Stimulated activated naive CD8-positive, alpha-beta T cell treated with anti-CD3 and anti-CD28 coated beads, Interleukin-15, amount 100 ng/mL, for 72 hours (primary cell): ENCODE data around the gene GMDS.

Experiments used
- ATAC-seq: fragments of 150-1000 bp; cut with Tn5 transposase; 2 replicates; pipeline ENCODE4 v1.10.0; 2021; ENCODE audit warnings: mild to moderate bottlenecking, moderate library complexity
- DNase-seq, 2 donors: peaks; one replicate each; pipeline ENCODE4 v3.0.0; 2021 to 2022
- H3K27ac Mint-ChIP-seq, 2 donors: one replicate each; pipeline ENCODE4 v1.8.0; 2022; ENCODE audit warnings: mild to moderate bottlenecking in 2 of 2, mixed read lengths in 2 of 2, moderate library complexity in 2 of 2
- H3K27me3 Mint-ChIP-seq: one replicate; pipeline ENCODE4 v1.8.0; 2022; ENCODE audit warnings: mixed read lengths
- H3K4me1 Mint-ChIP-seq: one replicate; pipeline ENCODE4 v1.8.0; 2022; ENCODE audit warnings: mild to moderate bottlenecking, mixed read lengths
- H3K4me3 Mint-ChIP-seq, 2 donors: one replicate each; pipeline ENCODE4 v1.8.0; 2022; ENCODE audit warnings: mild to moderate bottlenecking in 2 of 2, mixed read lengths in 2 of 2, moderate library complexity in 1 of 2
- H3K9me3 Mint-ChIP-seq, 2 donors: one replicate each; pipeline ENCODE4 v1.8.0; 2022; ENCODE audit warnings: mixed read lengths in 2 of 2

The GMDS gene

DNA sequence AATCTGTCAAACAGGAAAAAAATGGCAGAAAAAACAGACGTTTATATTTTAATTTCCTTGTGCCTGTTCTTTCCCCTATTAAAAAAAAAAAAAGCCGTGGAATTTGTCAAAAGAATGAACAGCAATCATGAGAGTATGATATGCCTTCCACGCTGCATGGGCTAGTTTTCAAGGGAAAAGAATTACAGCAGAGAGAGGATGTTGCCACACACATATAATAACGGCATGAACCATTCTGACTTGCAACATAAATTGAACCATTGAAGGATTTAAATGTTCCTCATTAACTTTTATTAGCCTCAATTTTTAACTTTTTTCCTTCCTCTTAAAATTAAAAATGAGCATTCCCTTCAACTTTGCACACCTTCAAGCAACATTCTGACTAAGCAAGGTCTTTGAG is 333.9 kb downstream of the GMDS start:
- H3K4me3 Mint-ChIP-seq: no peak overlapping the region
- no peaks in the 10 kb centered on the region for H3K4me1 Mint-ChIP-seq
- DNase-seq (no peak), ATAC-seq (no peak)
- no peak overlapping the region for H3K27ac Mint-ChIP-seq
- H3K9me3 Mint-ChIP-seq: no peaks in the 10 kb centered on the region
- H3K27me3 Mint-ChIP-seq: no peaks in the 10 kb centered on the region

DNA sequence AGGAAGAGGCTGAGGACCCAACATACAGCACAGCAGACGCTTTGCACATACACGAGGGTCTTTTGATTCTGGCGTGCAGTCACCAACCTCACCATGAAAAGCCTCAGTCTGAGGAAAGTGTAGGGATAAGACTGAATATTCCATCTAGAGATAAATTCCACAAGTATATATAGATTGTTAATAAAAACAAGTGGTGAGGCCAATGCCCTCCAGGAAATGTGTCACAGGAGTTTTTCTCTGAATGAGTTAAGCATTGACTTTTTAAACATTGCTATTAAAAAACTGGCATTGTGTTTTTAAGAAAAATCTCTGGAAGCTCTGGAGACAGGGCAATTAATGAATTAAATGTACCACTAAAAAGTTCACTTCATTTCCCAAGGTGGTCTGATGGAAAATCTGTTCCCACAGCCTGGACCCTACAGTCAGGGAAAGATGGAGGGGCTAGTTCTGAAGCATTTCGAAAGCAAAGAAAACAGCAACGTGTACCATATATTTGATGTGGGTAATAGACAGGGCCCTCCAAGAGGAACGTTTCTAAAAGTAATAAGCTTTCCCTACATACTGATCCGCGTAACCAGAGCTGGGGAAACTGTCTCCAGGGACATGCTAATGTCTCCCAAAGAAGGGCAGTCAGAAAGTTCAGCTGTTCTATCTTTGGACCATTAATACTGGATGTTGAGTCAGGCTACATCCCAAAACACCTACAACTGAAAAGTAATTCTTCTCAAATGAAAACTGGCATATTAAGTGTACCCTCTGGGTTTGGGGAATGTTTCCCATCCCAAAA is 334.6 kb downstream of the GMDS start:
- Mint-ChIP-seq H3K27ac (no peak overlapping the region), H3K27me3 (no peaks in the 10 kb centered on the region), H3K9me3 (no peaks in the 10 kb centered on the region), H3K4me1 (no peaks in the 10 kb centered on the region), H3K4me3 (no peak overlapping the region)
- DNase-seq: no peak
- ATAC-seq: no peak

DNA sequence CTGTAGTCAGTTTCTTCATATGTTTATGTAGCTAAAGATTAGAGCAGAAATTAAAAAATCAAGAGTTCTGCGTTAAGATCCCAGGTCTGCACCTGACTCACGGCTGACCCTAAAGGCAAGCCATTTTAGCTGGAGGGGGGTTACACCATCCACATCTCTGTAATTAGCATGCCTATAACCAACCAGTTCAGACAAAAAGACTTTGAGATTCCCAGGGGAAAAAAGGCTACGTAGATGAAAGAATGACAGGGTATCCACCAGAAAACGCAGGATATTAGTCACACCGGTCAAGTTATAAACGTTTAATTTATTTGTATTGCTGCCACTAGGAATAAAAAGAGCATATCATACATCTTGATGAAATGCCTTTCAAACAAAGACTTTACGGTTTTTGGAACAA is 336.6 kb downstream of the GMDS start:
- no peaks in the 10 kb centered on the region for H3K9me3 Mint-ChIP-seq

DNA sequence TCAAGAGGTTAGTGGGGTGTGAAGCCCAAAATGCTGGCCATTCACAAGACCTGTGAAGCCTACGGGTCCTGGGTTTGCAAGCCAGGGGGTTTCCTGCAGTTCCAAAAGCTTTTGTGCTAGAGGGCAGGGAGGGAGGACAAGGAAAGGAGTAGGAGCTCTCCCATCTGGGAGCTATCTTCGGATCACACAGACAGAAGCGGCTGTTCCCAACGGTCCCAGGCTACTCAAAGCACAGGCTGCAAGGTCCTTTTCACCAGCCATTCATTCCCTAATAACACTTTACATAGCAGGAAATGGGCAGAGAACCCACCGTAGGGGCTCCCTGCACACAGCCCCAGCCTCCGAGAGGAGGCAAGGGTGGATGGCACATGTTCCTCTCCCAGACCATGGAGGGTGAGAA is 338.8 kb downstream of the GMDS start:
- H3K4me3 Mint-ChIP-seq: no peak overlapping the region
- peaks cover 2% of the 10 kb centered on the region for H3K4me1 Mint-ChIP-seq
- ATAC-seq (no peak), DNase-seq (no peak)
- H3K27me3 Mint-ChIP-seq: no peaks in the 10 kb centered on the region
- no peaks in the 10 kb centered on the region for H3K9me3 Mint-ChIP-seq
- H3K27ac Mint-ChIP-seq: no peak overlapping the region

More for the DNA sequence above, 336.6 kb downstream of the GMDS start:
- no peak for DNase-seq
- ATAC-seq: no peak
- no peaks in the 10 kb centered on the region for H3K27me3 Mint-ChIP-seq
- H3K4me3 Mint-ChIP-seq: no peak overlapping the region
- no peak overlapping the region for H3K27ac Mint-ChIP-seq
- H3K4me1 Mint-ChIP-seq: no peaks in the 10 kb centered on the region

DNA sequence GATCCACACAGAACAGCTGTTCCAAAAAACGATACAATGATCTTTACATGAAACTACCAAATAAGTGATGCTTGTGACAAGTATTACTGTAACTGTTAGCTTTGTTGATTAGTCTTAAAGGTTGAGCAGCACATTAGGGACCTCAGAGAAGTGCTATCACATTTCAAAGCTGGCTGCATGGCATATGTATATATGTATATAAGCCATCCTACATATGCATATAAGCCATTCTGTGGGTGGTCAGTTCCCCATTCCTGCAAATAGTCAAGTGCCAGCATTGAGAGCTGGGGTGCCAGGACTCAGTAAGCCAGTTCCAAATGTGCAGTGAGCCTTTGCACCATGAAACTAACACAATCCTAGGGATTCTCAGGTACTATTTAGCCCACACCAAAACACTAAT is 339.4 kb downstream of the GMDS start:
- Mint-ChIP-seq H3K27ac (no peak overlapping the region), H3K27me3 (no peaks in the 10 kb centered on the region), H3K4me1 (peaks cover 4% of the 10 kb centered on the region), H3K4me3 (no peak overlapping the region), H3K9me3 (no peaks in the 10 kb centered on the region)
- DNase-seq (no peak), ATAC-seq (no peak)

DNA sequence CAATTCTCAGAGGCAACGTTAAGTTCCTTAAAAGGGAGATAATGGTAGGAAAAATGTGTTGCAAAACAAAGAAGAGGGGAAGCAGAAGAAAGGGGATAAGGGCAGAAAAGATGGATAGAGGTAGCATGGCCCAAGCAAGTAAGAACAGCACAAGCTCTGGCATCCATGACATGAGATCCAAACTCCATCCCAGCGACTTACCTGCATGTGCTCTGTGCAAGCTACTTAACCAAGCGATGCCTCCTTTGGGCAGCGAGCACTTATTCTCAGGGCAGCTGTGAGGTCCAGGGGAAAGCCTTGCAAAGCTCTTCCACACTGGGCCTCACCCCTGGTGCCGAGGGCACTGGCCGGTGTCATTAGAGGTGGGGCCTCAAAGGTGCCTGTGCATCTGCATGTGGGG is 340.5 kb downstream of the GMDS start:
- no peak overlapping the region for H3K27ac Mint-ChIP-seq
- no peaks in the 10 kb centered on the region for H3K27me3 Mint-ChIP-seq
- no peak overlapping the region for H3K4me3 Mint-ChIP-seq
- H3K4me1 Mint-ChIP-seq: peaks cover 4% of the 10 kb centered on the region
- DNase-seq (no peak), ATAC-seq (no peak)
- no peaks in the 10 kb centered on the region for H3K9me3 Mint-ChIP-seq

DNA sequence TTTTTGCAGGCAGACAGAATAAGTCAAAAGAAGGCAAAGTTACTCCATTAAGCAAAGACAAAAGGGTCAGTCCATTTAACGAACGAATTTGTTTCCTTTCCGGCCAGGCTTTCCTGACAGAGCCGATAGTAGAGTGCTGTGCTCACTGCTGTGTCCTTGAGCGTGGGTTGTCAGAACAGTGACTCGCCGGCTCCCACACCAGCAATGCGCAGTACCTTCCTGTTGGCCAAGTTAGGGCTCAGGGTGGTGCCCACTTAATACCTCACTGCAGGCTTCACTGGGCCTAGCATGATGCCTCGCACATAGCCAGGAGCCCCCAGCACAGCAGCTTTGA is 341.0 kb downstream of the GMDS start:
- H3K9me3 Mint-ChIP-seq: no peaks in the 10 kb centered on the region
- H3K27ac Mint-ChIP-seq: no peak overlapping the region
- DNase-seq (no peak), ATAC-seq (no peak)
- H3K27me3 Mint-ChIP-seq: no peaks in the 10 kb centered on the region
- no peak overlapping the region for H3K4me3 Mint-ChIP-seq
- peaks cover 4% of the 10 kb centered on the region for H3K4me1 Mint-ChIP-seq

DNA sequence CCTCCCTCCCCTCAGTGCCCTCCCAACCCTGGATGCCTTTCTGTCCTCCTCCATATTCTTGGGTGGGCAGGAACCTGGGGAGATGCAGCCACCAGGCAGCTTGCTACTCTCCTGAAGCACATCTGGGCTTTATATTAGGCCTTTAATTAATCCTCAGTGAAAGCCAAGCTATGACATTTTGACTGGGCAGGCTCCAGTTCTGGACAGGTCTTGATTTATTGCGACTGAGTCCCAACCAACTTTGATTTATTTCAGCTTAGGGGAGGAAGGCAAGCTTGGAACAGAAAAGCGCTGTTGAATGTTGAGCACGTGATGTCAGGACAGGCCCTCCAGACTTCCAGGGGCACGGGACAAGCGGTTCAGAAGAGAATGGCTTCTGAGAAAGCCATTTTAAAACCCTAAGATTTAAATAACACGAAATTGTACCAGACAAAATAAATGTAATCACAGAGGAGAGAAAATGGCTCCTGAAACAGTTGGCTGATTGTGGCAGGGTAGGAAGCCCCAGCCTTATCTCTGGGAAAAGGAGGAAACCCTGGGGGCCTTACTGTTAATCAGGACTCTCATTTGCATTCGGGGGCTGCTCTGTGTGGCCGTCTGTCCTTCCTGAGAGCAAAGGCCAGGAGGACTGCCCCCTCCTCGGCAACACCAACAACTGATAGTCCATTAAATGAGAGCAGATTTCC is 341.5 kb downstream of the GMDS start:
- Mint-ChIP-seq H3K27ac (no peak overlapping the region), H3K9me3 (no peaks in the 10 kb centered on the region), H3K4me3 (no peak overlapping the region), H3K27me3 (no peaks in the 10 kb centered on the region), H3K4me1 (peaks cover 4% of the 10 kb centered on the region)
- ATAC-seq: no peak
- DNase-seq: no peak

DNA sequence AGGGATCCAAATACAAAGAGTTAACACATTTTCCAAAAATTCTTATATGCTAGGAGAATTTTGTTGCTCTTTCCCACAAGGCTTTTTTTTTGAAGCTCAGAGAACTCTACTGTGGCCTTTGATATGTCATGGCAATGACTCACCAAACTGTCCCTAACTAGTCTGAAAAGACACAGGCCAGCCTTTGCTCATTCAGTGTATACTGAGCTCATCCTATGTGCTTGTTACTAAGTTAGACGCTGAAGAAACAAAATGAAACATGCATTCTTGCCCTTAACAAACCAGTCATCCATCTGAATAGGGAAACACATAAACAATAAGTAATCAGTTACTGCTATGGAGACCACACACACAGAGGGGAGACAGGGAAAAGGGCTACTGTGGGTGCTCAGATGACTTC is 343.8 kb downstream of the GMDS start:
- ATAC-seq: peak; percentile 78

DNA sequence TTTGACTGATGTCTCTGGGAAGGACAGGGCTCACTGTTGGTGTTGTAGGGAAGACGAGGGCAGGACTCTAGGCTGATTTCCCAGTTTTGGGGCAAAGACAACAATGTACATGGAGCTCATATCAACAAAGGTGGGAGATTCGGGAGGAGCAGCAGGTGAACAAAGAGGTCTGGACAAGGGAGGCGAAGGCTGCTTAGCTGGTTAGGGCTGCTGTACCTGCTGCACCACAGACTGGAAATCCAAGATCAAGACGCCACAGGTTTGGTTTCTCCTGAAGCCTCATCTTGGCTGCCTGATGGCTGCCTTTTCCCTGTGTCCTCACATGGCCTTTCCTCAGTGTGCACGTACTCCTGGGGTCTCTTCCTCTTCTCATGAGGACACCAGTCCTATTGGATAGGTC is 348.5 kb downstream of the GMDS start:
- Mint-ChIP-seq H3K27ac (no peak overlapping the region), H3K4me1 (peaks cover 4% of the 10 kb centered on the region), H3K9me3 (no peaks in the 10 kb centered on the region), H3K4me3 (no peak overlapping the region), H3K27me3 (no peaks in the 10 kb centered on the region)
- DNase-seq (no peak), ATAC-seq (no peak)

More for the DNA sequence above, 343.8 kb downstream of the GMDS start:
- no peak overlapping the region for H3K27ac Mint-ChIP-seq
- no peaks in the 10 kb centered on the region for H3K27me3 Mint-ChIP-seq
- no peak overlapping the region for H3K4me3 Mint-ChIP-seq
- H3K9me3 Mint-ChIP-seq: no peaks in the 10 kb centered on the region
- H3K4me1 Mint-ChIP-seq: peaks cover 4% of the 10 kb centered on the region
- no peak for DNase-seq

DNA sequence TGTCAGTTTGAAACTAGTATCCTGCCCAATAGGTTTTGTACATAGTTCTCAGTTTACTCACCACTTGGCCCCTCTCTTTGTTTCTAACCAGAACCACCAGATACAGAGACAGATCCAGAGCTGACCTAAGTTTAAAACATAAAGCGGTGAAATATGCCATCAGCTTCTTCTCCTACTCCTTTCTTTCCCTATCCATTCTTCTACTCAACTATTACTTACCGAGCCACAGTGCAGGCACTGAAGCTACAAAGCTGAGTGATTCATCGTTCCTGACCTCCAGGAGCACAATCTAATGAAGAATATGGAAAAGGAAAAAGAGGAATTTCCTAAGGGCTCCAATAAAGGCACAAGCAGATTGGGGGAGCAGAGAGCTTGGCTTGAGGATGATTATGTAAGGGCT is 349.7 kb downstream of the GMDS start:
- Mint-ChIP-seq H3K9me3 (no peaks in the 10 kb centered on the region), H3K4me1 (peaks cover 9% of the 10 kb centered on the region), H3K27me3 (no peaks in the 10 kb centered on the region), H3K27ac (no peak overlapping the region), H3K4me3 (no peak overlapping the region)
- DNase-seq (no peak), ATAC-seq (no peak)

DNA sequence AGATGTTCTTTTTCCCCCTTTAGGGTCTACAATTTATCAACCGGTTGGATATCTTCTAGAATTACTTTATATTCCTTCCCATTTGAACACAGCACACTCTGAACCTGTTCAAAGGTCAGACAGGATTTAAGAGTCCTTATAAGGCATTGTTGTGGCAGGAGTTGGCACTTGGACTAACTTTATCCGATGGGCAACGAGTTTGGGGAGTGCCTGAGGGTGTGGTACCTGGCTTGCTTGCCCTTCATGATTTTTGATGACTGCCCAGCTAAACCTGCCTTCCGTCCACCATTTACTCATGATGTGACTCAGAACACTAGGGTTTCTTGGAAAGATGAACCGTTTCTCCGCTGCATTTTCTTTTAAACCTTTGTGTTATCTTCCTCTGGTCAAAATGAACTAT is 350.5 kb downstream of the GMDS start:
- Mint-ChIP-seq H3K4me1 (peaks cover 16% of the 10 kb centered on the region), H3K9me3 (peaks cover 0 to 5% of the 10 kb centered on the region in 2 donors), H3K4me3 (no peak overlapping the region), H3K27me3 (no peaks in the 10 kb centered on the region), H3K27ac (no peak overlapping the region)
- ATAC-seq: no peak
- DNase-seq: no peak

DNA sequence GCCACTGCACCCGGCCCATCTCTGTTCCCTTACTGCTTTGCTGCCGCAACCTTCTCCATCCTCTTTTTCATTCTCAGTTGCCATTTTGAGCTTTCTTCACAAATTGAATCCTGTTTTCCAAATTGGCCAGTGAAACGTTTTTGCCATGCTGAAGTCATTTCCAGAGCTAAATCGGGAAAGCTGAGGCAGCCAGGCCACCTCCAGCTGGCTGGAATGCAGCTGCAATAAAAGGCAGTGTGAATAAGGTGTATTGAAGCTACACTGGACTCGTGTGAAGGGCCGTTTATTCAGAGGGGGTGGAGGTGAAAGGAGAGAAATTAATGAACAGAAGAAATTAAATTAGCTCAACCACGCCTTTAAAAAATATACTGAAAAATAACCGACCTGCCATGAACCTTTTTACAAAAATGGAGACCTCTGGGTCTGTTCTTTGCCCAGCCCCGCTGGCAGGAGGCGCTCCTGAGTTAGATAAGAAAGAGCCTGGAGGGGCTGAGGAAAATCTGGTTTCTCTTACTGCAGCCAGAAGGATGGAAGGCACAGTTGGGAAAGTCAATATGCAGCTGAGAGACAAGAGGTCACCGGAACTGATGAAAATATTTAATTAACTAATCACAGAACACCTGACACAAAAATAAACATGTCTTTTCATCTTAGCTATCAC is 351.8 kb downstream of the GMDS start:
- H3K27me3 Mint-ChIP-seq: no peaks in the 10 kb centered on the region
- no peak for ATAC-seq
- H3K4me1 Mint-ChIP-seq: peaks cover 16% of the 10 kb centered on the region
- peaks cover 0 to 5% of the 10 kb centered on the region in 2 donors for H3K9me3 Mint-ChIP-seq
- no peak overlapping the region for H3K4me3 Mint-ChIP-seq
- DNase-seq: no peak
- H3K27ac Mint-ChIP-seq: no peak overlapping the region

DNA sequence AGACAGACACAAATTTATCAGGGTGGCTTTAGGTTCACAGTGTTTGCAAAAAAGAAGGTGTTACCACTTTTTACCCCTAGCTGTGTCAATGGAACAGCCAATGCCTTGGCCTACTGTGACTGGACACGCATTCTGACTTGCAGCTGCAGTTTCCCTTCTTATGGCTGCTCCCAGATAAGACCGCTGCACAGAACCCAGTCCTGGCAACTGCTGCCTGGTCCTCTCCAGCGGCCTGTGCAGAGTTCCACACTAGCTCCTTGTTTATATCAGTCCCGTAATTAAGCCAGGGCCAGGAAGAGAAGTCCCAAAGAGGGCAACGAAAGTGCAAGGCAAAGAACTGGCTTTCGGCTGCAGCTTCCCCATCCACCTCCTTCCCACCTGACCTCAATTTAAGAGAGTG is 352.7 kb downstream of the GMDS start:
- ATAC-seq (no peak), DNase-seq (no peak)
- no peak overlapping the region for H3K4me3 Mint-ChIP-seq
- H3K27ac Mint-ChIP-seq: no peak overlapping the region
- H3K9me3 Mint-ChIP-seq: peaks cover 0 to 5% of the 10 kb centered on the region in 2 donors
- H3K4me1 Mint-ChIP-seq: peaks cover 16% of the 10 kb centered on the region
- no peaks in the 10 kb centered on the region for H3K27me3 Mint-ChIP-seq

DNA sequence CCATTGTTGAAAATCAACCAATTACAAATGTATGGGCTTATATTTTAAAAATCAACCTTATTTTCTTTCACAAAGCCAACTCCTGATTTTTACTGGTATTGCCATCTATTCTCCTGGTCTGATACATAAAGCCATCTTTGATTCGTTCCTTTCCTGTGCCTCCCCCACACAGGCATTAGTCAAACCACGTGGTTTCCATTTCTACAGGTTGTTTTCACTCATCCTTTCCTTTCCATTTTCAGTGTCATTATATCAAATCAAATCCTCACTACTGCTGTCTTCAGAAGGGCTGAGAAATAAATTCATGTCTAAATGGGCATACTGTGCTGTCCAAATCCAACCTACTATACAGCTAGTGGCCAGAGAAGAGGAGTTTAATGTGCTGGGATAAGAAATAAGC is 354.4 kb downstream of the GMDS start:
- no peak overlapping the region for H3K27ac Mint-ChIP-seq
- peaks cover 16% of the 10 kb centered on the region for H3K4me1 Mint-ChIP-seq
- DNase-seq (no peak), ATAC-seq (peak; percentile 76)
- H3K9me3 Mint-ChIP-seq: peaks cover 0 to 5% of the 10 kb centered on the region in 2 donors
- H3K27me3 Mint-ChIP-seq: no peaks in the 10 kb centered on the region
- H3K4me3 Mint-ChIP-seq: peak overlapping the region in 1 of 2 donors; percentile 55

DNA sequence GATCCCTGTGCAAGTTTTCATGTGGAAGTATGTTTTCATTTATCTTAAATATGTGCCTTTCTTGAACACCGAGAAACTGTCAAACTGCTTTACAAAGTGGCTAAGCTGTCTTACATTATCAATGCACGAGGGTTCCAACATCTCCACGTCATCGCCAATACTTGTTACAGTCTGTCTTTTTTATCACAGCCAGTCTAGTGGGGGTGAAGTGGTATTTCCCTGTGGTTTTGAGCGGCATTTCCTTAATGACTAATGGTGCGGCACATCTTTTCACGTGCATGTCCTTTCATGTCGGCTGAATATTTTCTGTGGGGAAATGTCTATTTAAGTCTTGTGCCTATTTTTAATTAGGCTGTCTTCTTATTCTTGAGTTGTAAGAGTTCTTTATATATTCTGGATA is 355.3 kb downstream of the GMDS start:
- peaks cover 16% of the 10 kb centered on the region for H3K4me1 Mint-ChIP-seq
- no peak for DNase-seq

More for the DNA sequence above, 355.3 kb downstream of the GMDS start:
- Mint-ChIP-seq H3K4me3 (no peak overlapping the region), H3K27me3 (no peaks in the 10 kb centered on the region), H3K9me3 (peaks cover 0 to 5% of the 10 kb centered on the region in 2 donors), H3K27ac (no peak overlapping the region)
- no peak for ATAC-seq
